Stimulated activated CD8-positive, alpha-beta memory T cell treated with anti-CD3 and anti-CD28 coated beads, Interleukin-2, amount 100 ng/mL, for 1 hour (primary cell): ENCODE data around the gene SIGLEC7.

Source experiments
- DNase-seq, 2 donors: peaks; one replicate each; pipeline ENCODE4 v3.0.0-alpha.2; 2020; ENCODE audit warnings: low read depth in 2 of 2

Gene SIGLEC7

DNA sequence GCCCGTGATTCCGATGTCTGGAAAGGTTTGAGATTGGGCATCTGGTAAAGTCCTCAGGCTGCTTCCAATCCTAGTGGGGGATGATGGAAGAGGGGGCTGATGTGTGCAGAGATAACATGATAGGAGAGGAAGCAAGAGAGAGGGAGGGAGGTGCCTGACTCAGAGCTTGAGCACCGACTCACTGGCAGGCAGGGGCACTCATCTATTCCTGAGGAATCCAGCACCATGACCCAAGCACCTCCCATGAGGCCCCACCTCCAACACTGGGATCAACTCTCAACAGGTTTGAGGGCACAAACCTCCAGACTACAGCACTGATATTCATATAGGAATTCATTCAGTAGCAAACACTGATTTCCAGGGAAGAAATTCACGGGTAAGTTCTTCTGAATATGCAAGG, 23.0 kb upstream of the SIGLEC7 start:
- DNase-seq, result no peak

GRCh38 chr19:51119611-51120010, 22.5 kb upstream of the SIGLEC7 start:
- DNase-seq, result no peak

DNA sequence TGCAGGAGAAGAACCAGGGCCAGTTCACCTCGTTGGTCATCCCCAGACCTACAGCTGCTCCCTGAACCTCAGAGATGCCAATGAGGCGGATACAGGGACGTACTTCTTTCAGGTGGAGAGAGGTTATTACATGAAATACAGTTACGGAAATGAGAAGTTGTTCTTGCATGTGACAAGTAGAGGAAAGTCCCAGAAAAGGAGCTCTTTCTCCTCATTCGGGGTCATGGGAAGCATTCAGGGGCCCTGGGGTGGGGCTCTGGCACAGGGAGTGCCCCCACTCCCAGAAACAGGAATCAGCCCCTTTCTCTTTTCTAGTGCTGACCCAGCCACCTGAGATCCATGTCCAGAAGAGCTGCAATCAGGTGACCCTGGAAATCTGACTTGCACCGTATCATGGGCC, 21.9 kb upstream of the SIGLEC7 start:
- DNase-seq, result no peak

- no peak for DNase-seq
Observed at GRCh38 chr19:51121257-51121656, 20.8 kb upstream of the SIGLEC7 start.

DNA sequence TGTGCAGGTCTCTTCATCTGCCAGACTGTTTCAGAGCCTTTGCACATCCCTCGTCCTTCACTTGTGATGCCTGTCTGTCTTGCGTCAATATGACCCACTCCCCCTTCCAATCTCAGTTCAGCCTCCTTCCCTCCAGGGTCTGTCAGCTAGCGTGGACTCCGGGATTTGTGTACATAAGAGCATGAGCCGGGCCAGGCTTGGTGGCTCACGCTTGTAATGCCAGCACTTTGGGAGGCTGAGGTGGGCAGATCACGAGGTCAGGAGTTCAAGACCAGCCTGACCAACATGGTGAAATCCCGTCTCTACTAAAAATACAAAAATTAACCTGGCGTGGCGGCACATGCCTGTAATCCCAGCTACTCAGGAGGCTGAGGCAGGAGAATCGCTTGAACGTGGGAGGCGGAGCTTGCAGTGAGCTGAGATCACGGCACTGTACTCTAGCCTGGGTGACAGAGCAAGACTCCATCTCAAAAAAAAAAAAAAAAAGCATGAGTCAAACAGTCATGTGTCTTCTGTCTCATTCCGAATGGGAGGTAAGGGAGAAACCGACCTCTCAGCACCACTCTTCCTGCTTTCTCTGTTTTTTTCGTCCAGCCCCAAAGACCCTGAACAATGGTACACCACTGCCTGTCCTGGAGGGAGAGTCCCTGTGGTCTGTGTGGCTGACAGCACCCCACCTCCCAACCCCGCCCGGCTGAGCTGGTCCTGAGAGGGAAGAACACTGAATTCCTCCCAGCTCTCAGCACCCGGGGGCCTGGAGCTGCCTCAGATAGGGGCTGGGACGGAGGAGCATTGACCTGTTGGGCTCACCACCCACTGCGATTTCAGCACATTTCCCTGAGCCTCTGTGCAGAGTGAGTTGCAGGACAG, 19.8 kb upstream of the SIGLEC7 start:
- DNase-seq, result no peak

DNA sequence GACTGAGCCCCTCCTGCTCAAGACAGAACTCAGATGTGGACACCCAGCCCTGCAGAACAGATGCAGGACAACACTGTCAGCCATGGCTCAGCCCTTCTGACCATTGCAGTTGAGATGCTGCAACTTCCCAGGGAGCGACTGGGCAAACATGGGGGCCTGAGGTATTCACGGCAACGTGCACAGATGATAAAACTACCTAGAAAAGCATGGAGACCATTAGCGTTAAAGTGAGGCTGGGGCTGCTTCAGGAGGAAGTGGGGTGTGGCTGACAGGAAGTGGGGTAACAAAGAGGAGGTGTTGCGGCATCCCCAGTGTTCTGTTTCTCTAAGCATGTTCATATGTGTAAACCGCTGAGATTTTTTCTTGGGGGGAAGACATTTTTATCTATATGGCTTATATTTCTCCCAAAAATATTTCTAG, 18.7 kb upstream of the SIGLEC7 start:
- peak in 1 of 2 donors; percentile 30 for DNase-seq

DNA sequence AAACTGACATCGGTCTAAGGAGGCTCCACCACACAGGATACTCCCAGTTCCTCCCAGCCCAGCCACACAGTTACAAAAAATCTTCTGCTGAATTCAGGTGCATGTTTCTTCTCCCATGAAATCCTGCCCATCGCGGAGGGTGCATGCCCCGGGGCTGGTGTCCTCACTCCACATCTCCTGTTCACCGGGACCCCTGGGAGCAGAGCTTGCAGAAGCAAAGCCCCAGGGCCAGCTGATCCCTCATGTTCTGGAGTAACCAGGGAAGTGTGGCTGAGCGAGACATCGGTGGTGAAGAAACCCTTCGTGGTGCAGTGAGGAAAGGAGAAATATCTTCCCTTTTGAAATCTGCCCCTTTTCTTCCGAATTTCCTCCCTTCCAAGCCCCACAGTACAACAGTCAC, 18.3 kb upstream of the SIGLEC7 start:
- no peak for DNase-seq

GRCh38 chr19:51124216-51124615, 17.9 kb upstream of the SIGLEC7 start:
- no peak for DNase-seq

DNA sequence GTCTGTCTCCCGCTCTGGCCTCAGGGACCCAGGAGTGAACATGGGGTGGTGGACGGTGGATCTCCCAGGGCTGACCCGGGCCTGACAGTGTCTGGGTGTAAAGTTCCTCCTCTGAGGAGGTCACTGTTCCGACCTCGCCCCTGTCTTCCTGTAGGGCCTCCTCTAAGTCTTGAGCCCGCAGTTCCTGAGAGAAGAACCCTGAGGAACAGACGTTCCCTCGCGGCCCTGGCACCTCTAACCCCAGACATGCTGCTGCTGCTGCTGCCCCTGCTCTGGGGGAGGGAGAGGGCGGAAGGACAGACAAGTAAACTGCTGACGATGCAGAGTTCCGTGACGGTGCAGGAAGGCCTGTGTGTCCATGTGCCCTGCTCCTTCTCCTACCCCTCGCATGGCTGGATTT, 17.4 kb upstream of the SIGLEC7 start, which contains the start of gene SIGLEC9:
SIGLEC9 (plus strand) TSS at position 178 of the 400 bp plus-strand sequence; CDS start at position 247, 69 bp downstream.
- no peak for DNase-seq

DNA sequence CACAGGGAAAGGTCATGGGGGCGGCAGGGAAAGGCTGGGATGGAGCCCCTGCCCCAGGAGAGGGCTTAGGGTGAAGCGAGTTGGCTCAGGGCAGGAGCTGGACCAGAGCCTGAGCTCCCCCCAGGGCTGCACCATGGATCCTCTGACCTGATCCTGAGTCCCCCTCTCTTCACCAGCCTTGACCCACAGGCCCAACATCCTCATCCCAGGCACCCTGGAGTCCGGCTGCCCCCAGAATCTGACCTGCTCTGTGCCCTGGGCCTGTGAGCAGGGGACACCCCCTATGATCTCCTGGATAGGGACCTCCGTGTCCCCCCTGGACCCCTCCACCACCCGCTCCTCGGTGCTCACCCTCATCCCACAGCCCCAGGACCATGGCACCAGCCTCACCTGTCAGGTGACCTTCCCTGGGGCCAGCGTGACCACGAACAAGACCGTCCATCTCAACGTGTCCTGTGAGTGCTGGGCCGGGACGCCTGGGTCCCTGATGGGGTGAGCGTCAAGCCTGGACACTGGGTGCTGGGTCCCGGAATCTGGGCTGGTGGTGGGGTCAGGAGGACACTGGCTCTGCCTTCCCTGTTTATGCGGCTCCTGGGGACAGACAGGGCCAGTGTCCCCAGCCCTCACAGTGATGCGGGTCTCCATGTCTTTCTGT, 16.6 kb upstream of the SIGLEC7 start:
- no peak for DNase-seq

DNA sequence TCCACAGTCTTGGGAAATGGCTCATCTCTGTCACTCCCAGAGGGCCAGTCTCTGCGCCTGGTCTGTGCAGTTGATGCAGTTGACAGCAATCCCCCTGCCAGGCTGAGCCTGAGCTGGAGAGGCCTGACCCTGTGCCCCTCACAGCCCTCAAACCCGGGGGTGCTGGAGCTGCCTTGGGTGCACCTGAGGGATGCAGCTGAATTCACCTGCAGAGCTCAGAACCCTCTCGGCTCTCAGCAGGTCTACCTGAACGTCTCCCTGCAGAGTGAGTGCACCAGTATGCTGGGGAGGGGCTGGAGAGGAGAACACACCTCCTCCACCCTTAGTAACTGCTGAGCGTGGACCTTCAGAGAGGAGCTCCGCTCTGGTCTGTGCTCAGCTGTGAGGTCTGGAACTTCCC, 15.1 kb upstream of the SIGLEC7 start:
- no peak for DNase-seq

DNA sequence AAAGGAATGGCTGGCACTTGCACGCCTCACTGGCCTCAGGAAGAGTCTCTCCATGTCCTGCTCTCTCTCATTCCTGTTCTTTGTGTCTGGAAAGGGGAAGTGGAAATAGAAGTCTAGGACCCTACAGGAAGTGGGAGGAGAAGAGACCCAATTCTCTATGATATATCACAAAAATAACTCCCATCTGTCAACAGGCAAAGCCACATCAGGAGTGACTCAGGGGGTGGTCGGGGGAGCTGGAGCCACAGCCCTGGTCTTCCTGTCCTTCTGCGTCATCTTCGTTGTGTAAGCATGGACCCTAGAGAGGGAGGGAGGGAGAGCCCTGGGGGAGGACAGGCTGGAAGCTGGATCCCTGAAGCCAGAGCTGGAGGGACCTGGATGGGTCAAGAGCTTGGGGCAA, 14.3 kb upstream of the SIGLEC7 start:
- DNase-seq, result no peak

- no peak for DNase-seq
Observed at GRCh38 chr19:51128227-51128626, 13.9 kb upstream of the SIGLEC7 start.

DNA sequence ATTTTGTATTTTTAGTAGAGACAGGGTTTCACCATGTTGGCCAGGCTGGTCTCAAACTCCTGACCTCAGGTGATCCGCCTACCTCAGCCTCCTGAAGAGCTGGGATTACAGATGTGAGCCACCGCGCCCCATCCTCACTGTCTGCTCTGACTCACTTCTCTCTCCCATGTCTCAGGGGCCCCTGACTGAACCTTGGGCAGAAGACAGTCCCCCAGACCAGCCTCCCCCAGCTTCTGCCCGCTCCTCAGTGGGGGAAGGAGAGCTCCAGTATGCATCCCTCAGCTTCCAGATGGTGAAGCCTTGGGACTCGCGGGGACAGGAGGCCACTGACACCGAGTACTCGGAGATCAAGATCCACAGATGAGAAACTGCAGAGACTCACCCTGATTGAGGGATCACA, 12.4 kb upstream of the SIGLEC7 start:
- DNase-seq, result no peak

DNA sequence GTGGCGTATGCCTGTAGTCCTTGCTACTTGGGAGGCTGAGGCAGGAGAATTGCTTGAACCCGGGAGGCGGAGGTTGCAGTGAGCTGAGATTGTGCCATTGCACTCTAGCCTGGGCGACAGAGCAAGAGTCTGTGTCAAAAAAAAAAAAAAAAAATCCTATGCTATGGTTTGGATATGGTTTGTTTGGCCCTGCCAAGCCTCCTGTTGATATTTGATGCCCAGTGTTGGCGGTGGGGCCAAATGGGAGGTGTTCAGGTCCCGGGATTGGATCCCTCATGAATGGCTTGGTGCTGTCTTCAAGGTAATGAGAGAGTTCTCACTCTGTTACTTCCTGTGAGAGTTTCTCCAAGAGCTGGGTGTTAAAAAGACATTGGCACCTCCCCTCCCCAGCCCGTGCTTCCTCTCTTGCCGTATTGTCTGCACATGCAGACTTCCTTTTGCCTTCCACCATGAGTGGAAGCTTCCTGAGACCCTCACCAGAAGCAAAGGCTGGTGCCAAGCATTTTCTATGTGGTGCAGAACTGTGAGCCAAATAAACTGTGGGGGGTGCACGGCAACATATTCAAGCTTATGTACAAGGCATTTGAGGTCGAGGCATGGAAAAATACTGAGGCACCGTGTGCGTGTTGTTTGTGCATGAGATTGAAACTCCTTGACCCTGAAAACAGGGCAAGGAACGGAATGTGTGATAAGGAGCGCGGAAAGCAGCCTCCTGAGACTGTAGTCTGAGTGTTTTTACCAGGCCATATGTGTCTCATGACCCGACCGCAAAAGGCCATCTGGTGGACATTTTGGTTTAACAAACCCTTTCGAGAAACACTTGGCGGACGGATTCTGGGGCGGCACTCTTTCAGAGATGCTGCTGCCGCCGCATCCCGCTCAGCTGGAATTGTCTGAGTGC, 10.1 kb upstream of the SIGLEC7 start:
- DNase-seq, result no peak

DNA sequence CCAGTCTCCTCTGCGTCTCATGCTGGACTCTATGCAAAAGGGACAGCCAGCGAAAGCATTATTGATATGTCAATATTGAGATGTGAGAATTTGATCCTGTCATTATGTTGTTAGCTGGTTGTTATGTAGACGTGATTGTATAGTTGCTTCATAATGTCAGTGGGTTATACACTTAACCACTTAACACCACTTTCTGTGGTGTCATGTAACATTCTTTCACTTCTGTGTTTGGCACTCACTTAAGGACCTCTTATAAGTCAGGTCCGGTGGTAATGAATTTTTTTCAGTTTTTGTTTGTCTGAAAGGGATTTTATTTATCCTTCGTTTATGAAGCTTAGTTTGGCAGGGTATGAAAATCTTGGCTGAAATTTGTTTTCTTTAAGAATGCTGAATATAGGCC, 7.1 kb upstream of the SIGLEC7 start:
- DNase-seq, result no peak

DNA sequence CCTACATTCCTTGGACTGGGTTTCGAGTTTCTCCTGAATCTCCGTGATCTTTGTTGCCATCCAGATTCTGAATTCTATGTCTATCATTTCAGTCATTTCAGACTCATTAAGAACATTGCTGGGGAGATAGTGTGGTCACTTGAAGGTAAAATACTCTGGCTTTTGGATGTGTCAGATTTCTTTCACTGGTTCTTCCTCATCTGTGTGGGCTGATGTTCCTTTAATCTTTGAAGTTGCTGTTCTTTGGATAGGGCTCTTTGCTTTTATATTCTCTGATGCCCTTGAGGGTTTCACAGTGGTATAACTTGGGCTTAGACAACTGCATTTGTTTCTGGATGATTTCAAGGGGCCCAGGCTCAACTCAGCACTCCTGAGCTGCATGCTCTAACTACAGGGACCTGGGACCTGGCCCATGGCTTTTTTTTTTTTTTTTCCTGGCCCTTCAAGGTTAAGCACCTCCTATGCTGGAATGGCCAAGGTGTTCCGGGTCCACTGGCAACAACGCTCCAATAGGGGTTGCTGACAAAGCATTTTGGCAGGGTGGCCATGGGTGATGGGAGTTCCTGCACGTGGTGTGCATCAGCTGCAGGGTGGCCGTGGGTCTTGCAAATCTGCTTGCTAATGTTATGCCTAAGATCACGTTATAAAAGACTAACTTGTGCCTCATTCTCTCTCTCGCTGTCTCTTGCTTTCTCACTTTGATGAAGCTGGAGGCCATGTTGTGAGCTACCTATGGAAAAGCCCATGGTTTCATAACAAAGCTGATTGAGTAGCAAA, 5.9 kb upstream of the SIGLEC7 start:
- DNase-seq, result no peak

DNA sequence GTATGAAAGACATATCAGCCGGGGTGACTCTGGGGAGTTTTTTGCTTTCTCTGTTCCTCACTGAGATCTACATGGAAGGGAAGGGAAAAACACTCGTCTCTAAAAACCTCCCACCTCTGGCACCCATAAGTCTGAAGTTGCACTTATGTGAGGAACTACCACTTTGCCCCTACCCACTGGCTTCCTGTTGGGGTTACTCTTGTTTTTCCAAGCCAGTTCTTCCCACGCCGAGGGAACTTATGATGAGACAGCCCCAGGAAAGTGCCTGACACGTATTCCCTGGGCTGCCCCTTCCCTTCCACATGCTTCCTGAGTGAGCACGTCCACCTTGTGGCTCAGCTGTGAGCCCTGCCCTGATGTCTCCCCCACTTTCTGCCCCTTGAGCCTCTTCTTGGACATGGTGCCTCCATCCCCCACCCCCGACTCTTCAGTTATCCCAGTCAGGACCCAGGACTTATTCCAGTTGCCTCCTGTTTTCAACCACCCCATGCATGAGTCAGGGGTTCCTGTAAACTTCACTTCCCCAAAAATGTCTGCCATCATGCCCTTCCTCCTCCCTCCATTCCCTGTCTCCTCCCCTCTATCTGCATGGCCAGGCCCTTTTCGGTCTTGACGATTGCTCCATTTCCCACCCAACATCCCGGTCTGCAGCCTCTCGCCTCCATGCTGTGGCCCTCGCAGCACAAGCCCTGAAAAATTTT, 5.1 kb upstream of the SIGLEC7 start:
- no peak for DNase-seq

DNA sequence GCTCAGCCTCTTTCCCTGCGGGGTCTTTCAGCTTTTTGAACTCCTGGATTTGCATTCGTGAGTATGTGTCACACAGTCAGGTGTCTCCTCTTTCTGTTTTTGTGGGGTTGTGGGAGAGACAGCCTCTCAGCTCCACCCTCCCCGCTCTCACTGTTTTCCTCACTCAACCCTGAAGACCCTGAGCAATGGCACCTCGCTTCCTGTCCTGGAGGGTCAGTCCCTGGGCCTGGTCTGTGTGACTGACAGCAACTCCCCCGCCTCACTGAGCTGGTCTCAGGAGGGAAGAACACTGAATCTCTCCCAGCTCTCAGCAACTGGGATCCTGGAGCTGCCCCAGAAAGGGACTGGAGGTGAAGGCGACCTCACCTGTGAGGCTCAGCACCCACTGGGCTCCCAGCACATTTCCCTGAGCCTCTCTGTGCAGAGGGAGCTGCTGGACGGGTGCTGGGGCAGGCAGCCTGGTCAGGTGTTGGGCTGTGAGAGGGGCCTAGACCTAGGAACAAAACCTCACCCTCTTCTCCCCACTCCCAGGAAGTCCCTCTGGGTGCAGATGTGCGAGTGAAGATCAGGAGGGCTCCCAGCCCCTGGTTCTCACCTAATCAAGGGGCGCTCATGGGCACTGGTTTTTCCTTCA, 4.2 kb upstream of the SIGLEC7 start:
- no peak for DNase-seq

- DNase-seq, result no peak
Observed at GRCh38 chr19:51138549-51138979, 3.5 kb upstream of the SIGLEC7 start.
